Measurements from ENCODE around the gene ASPHD2. TPM values are rescaled to one million over a fixed set of nuclear protein-coding genes. Genes with fewer than 3 reads are reported as not detected.
A peak's percentile ranks its signal among the peaks of the same experiment; 100 is the strongest.

Gene ASPHD2
- total RNA-seq, 2 donors from 2014 or later: 1.6 to 2.6 TPM

GRCh38 chr22:26484360-26484706 lies 55.3 kb downstream of the ASPHD2 start:
- H3K27ac ChIP-seq: peak overlapping the region; percentile 78 to 85

GRCh38 chr22:26485013-26485412 lies 56.0 kb downstream of the ASPHD2 start:
- H3K4me1 ChIP-seq (ENCODE audit: control insufficient read depth in 1 of 2, low read depth in 2 of 2): peaks cover 22 to 49% of the 10 kb centered on the region in 2 donors
- ATAC-seq (ENCODE audit: insufficient number of reproducible peaks, low FRiP score, low read depth): no peak

More at GRCh38 chr22:26484360-26484706, 55.3 kb downstream of the ASPHD2 start:
- no peaks in the 10 kb centered on the region for H3K9me3 ChIP-seq
- ATAC-seq (ENCODE audit: insufficient number of reproducible peaks, low FRiP score, low read depth) (no peak), DNase-seq (ENCODE audit: low spot score) (no peak)
- TF ChIP-seq CTCF (IDR thresholded peaks at IDR 0.05): no peak
- H3K4me1 ChIP-seq (ENCODE audit: control insufficient read depth in 1 of 2, low read depth in 2 of 2): peaks cover 23 to 56% of the 10 kb centered on the region in 2 donors
- peaks cover 7% of the 10 kb centered on the region for H3K36me3 ChIP-seq
- H3K27me3 ChIP-seq (replicated peaks; ENCODE audit: insufficient read depth): no peaks in the 10 kb centered on the region
- H3K4me3 ChIP-seq: peak overlapping the region; percentile 77

GRCh38 chr22:26485806-26486390 lies 56.8 kb downstream of the ASPHD2 start:
- DNase-seq (ENCODE audit: low spot score): no peak
- H3K4me3 ChIP-seq: no peak overlapping the region
- ATAC-seq (ENCODE audit: insufficient number of reproducible peaks, low FRiP score, low read depth): no peak
- no peak for TF ChIP-seq CTCF (IDR thresholded peaks at IDR 0.05)
- peaks cover 9% of the 10 kb centered on the region for H3K36me3 ChIP-seq
- no peak overlapping the region for H3K27ac ChIP-seq
- H3K4me1 ChIP-seq (ENCODE audit: control insufficient read depth in 1 of 2, low read depth in 2 of 2): peaks cover 16 to 40% of the 10 kb centered on the region in 2 donors
- H3K27me3 ChIP-seq (replicated peaks; ENCODE audit: insufficient read depth): no peaks in the 10 kb centered on the region
- no peaks in the 10 kb centered on the region for H3K9me3 ChIP-seq

More at GRCh38 chr22:26485013-26485412, 56.0 kb downstream of the ASPHD2 start:
- H3K36me3 ChIP-seq: peaks cover 9% of the 10 kb centered on the region
- H3K4me3 ChIP-seq: no peak overlapping the region
- DNase-seq (ENCODE audit: low spot score): no peak
- peak overlapping the region; percentile 39 to 85 for H3K27ac ChIP-seq
- H3K9me3 ChIP-seq: no peaks in the 10 kb centered on the region
- no peak for TF ChIP-seq CTCF (IDR thresholded peaks at IDR 0.05)
- no peaks in the 10 kb centered on the region for H3K27me3 ChIP-seq (replicated peaks; ENCODE audit: insufficient read depth)

- Histone ChIP-seq H3K36me3 (peaks cover 9% of the 10 kb centered on the region), H3K4me1 (ENCODE audit: control insufficient read depth in 1 of 2, low read depth in 2 of 2) (peaks cover 12 to 36% of the 10 kb centered on the region in 2 donors), H3K4me3 (no peak overlapping the region), H3K27me3 (replicated peaks; ENCODE audit: insufficient read depth) (no peaks in the 10 kb centered on the region), H3K27ac (no peak overlapping the region), H3K9me3 (no peaks in the 10 kb centered on the region)
- ATAC-seq (ENCODE audit: insufficient number of reproducible peaks, low FRiP score, low read depth) (no peak), DNase-seq (ENCODE audit: low spot score) (no peak)
- TF ChIP-seq CTCF (IDR thresholded peaks at IDR 0.05): no peak
These were observed 57.3 kb downstream of the ASPHD2 start for GRCh38 chr22:26486394-26486793.

GRCh38 chr22:26487996-26488395 lies 58.9 kb downstream of the ASPHD2 start:
- peaks cover 9 to 20% of the 10 kb centered on the region in 2 donors for H3K4me1 ChIP-seq (ENCODE audit: control insufficient read depth in 1 of 2, low read depth in 2 of 2)
- no peak for DNase-seq (ENCODE audit: low spot score)
- peaks cover 21% of the 10 kb centered on the region for H3K36me3 ChIP-seq
- H3K27ac ChIP-seq: no peak overlapping the region
- ATAC-seq (ENCODE audit: insufficient number of reproducible peaks, low FRiP score, low read depth): no peak
- no peak for TF ChIP-seq CTCF (IDR thresholded peaks at IDR 0.05)
- H3K9me3 ChIP-seq: no peaks in the 10 kb centered on the region
- H3K27me3 ChIP-seq (replicated peaks; ENCODE audit: insufficient read depth): no peaks in the 10 kb centered on the region
- H3K4me3 ChIP-seq: no peak overlapping the region
